Fibroblast of skin of left biceps (primary cell): ENCODE data around the gene CYBRD1.
"Not testable (repeated sequence)": the region's sequence is repeated elsewhere in the genome, so short reads cannot be mapped to it uniquely, and the experiment has no call there.

ENCODE experiments used
- DNase-seq, 2 experiments: peaks; one replicate each; pipeline ENCODE4 v3.0.0-alpha.2; 2013; ENCODE audit warnings: low read depth in 2 of 2

The CYBRD1 gene

GRCh38 chr2:171522052-171522787 is at the start of gene CYBRD1:
Gene CYBRD1 (plus strand): TSS chr2:171522474. CDS start chr2:171522546, 72 bp downstream.
- DNase-seq, result peak; percentile 68 to 72

GRCh38 chr2:171475979-171476378 is 46.3 kb upstream of the CYBRD1 start:
- no peak for DNase-seq

- DNase-seq, result no peak
Measured at GRCh38 chr2:171478345-171478744, 43.9 kb upstream of the CYBRD1 start.

GRCh38 chr2:171479154-171479814 is 43.0 kb upstream of the CYBRD1 start:
- DNase-seq, result no peak

- DNase-seq, result no peak
Measured at GRCh38 chr2:171480908-171481307, 41.4 kb upstream of the CYBRD1 start.

GRCh38 chr2:171482308-171482707 is 40.0 kb upstream of the CYBRD1 start:
- DNase-seq, result peak in 1 of 2 experiments; percentile 5

- DNase-seq, result peak; percentile 34 to 36
Measured at GRCh38 chr2:171482877-171483276, 39.4 kb upstream of the CYBRD1 start.

- DNase-seq, result no peak
Measured at GRCh38 chr2:171483793-171484192, 38.5 kb upstream of the CYBRD1 start.

GRCh38 chr2:171485116-171485515 is 37.2 kb upstream of the CYBRD1 start:
- no peak for DNase-seq

GRCh38 chr2:171487201-171487600 is 35.1 kb upstream of the CYBRD1 start:
- DNase-seq, result no peak

GRCh38 chr2:171487803-171488259 is 34.4 kb upstream of the CYBRD1 start:
- no peak for DNase-seq

- no peak for DNase-seq
Measured at GRCh38 chr2:171490577-171490976, 31.7 kb upstream of the CYBRD1 start.

GRCh38 chr2:171491292-171491691 is 31.0 kb upstream of the CYBRD1 start:
- DNase-seq, result no peak

GRCh38 chr2:171492664-171493063 is 29.6 kb upstream of the CYBRD1 start:
- no peak for DNase-seq

- not testable (repeated sequence) for DNase-seq
Measured at GRCh38 chr2:171497664-171498063, 24.6 kb upstream of the CYBRD1 start.

- no peak for DNase-seq
Measured at GRCh38 chr2:171505374-171505773, 16.9 kb upstream of the CYBRD1 start.

- no peak for DNase-seq
Measured at GRCh38 chr2:171509945-171510731, 12.1 kb upstream of the CYBRD1 start.

- no peak for DNase-seq
Measured at GRCh38 chr2:171512014-171512413, 10.3 kb upstream of the CYBRD1 start.

GRCh38 chr2:171512683-171513195 is 9.5 kb upstream of the CYBRD1 start:
- no peak for DNase-seq

GRCh38 chr2:171513719-171514160 is 8.5 kb upstream of the CYBRD1 start:
- no peak for DNase-seq

- DNase-seq, result no peak
Measured at GRCh38 chr2:171514908-171515582, 7.2 kb upstream of the CYBRD1 start.
